Tibial nerve (tissue), 4 donors: ENCODE data around the gene BRPF3. TPM values are rescaled to one million over a fixed set of nuclear protein-coding genes. Genes with fewer than 3 reads are reported as not detected.

Source experiments
- DNase-seq, 2 donors: peaks; one replicate each; pipeline ENCODE4 v3.0.0-alpha.2; 2019; ENCODE audit warnings: low spot score in 2 of 2
- H3K27ac ChIP-seq, 4 donors: fragments of 200-600 bp; sonication (generic) in 3 of 4; one replicate each; pipeline ENCODE4 v1.5.1; 2017 to 2019; ENCODE audit warnings: mild to moderate bottlenecking in 1 of 4
- H3K27me3 ChIP-seq, 2 donors: fragments of 200-600 bp; sonication (generic) in 1 of 2; one replicate each; pipeline versions ENCODE4 v1.5.1 to v1.6.0; 2017 to 2019
- H3K36me3 ChIP-seq, 3 donors: fragments of 200-600 bp; sonication (generic); one replicate each; pipeline ENCODE4 v1.5.1; 2018 to 2019
- H3K4me1 ChIP-seq, 4 donors: fragments of 200-600 bp; sonication (generic) in 3 of 4; one replicate each; pipeline ENCODE4 v1.5.1; 2017 to 2019
- H3K4me3 ChIP-seq, 4 donors: fragments of 200-600 bp; sonication (generic) in 3 of 4; one replicate each; pipeline ENCODE4 v1.5.1; 2017 to 2019; ENCODE audit warnings: mild to moderate bottlenecking in 1 of 4, moderate library complexity in 1 of 4
- H3K9me3 ChIP-seq, 4 donors: fragments of 200-600 bp; sonication (generic) in 3 of 4; one replicate each; pipeline ENCODE4 v1.5.1; 2017 to 2019
- CTCF ChIP-seq, 5 experiments: fragments of 200-600 bp in 3 of 5; fragments of 450-650 bp in 2 of 5; sonication (generic) in 3 of 5; IDR thresholded peaks; one replicate each; pipeline ENCODE4 v1.5.1; 2016 to 2019; ENCODE audit warnings: antibody characterized with exemption in 5 of 5, mild to moderate bottlenecking in 3 of 5, moderate library complexity in 2 of 5
- EP300 ChIP-seq, 2 donors: sonication (generic); formaldehyde crosslinking; IDR thresholded peaks; one replicate each; pipeline ENCODE4 v1.6.1; 2017; ENCODE audit warnings: antibody characterized with exemption in 2 of 2, mild to moderate bottlenecking in 1 of 2
- POLR2A ChIP-seq, 2 donors: fragments of 450-650 bp; IDR thresholded peaks; one replicate each; pipeline ENCODE4 v1.6.1; 2017; ENCODE audit warnings: antibody characterized with exemption in 2 of 2, mild to moderate bottlenecking in 2 of 2, moderate library complexity in 2 of 2
- WGBS, 2 donors: methylation state at CpG; one replicate each; pipeline ENCODE4 v1.1.5; 2018; 5-methylcytosine and 5-hydroxymethylcytosine counted together
- total RNA-seq, 4 donors: library from RNA; depleted of rRNA; stranded (reverse); fragments of >200 nt; gene quantifications; one replicate each; pipeline ENCODE4 v1.1.0, GENCODE V29; 2016

Gene BRPF3
- total RNA-seq, 4 donors from 2014 or later = 18.4 to 32.7 (median 23.9) TPM

GRCh38 chr6:36244641-36245280, 48.2 kb downstream of the BRPF3 start:
- H3K4me3 ChIP-seq = no peak overlapping the region
- DNase-seq = no peak
- 75 to 76% methylated on average over 8 of the region's 8 CpGs for WGBS, 2 donors
- H3K27me3 ChIP-seq = no peaks in the 10 kb centered on the region
- H3K4me1 ChIP-seq = peaks cover 0 to 49% (median 0%) of the 10 kb centered on the region in 4 donors
- H3K27ac ChIP-seq = no peak overlapping the region
- TF ChIP-seq EP300 (IDR thresholded peaks at IDR 0.05) = no peak
- TF ChIP-seq POLR2A (IDR thresholded peaks at IDR 0.05) = no peak
- no peak for TF ChIP-seq CTCF (IDR thresholded peaks at IDR 0.05)
- H3K36me3 ChIP-seq = no peaks in the 10 kb centered on the region
- H3K9me3 ChIP-seq = no peaks in the 10 kb centered on the region

- no peaks in the 10 kb centered on the region for H3K36me3 ChIP-seq
- 62 to 68% methylated on average over 8 of the region's 8 CpGs for WGBS, 2 donors
Observed at GRCh38 chr6:36245572-36246061, 49.1 kb downstream of the BRPF3 start.

GRCh38 chr6:36246506-36247268, 50.1 kb downstream of the BRPF3 start:
- H3K27ac ChIP-seq = peak overlapping the region in 2 of 4 donors; percentile 58 to 74
- peaks cover 0 to 43% (median 2%) of the 10 kb centered on the region in 4 donors for H3K4me1 ChIP-seq
- WGBS, 2 donors = 87 to 88% methylated on average over 22 of the region's 22 CpGs
- H3K36me3 ChIP-seq = no peaks in the 10 kb centered on the region
- H3K4me3 ChIP-seq = no peak overlapping the region
- no peaks in the 10 kb centered on the region for H3K9me3 ChIP-seq
- TF ChIP-seq POLR2A (IDR thresholded peaks at IDR 0.05) (no peak), CTCF (IDR thresholded peaks at IDR 0.05) (no peak), EP300 (IDR thresholded peaks at IDR 0.05) (no peak)
- no peak for DNase-seq
- H3K27me3 ChIP-seq = no peaks in the 10 kb centered on the region

More at GRCh38 chr6:36245572-36246061, 49.1 kb downstream of the BRPF3 start:
- no peak for TF ChIP-seq CTCF (IDR thresholded peaks at IDR 0.05)
- no peak overlapping the region for H3K4me3 ChIP-seq
- no peak for DNase-seq
- peak overlapping the region in 1 of 4 donors; percentile 31 for H3K27ac ChIP-seq
- H3K27me3 ChIP-seq = no peaks in the 10 kb centered on the region
- H3K4me1 ChIP-seq = peaks cover 0 to 49% (median 2%) of the 10 kb centered on the region in 4 donors
- H3K9me3 ChIP-seq = no peaks in the 10 kb centered on the region

GRCh38 chr6:36247693-36248092, 51.1 kb downstream of the BRPF3 start:
- DNase-seq = peak in 1 of 2 donors; percentile 19
- H3K27ac ChIP-seq = peak overlapping the region in 3 of 4 donors; percentile 12 to 74 (median 58)
- TF ChIP-seq EP300 (IDR thresholded peaks at IDR 0.05) (no peak), POLR2A (IDR thresholded peaks at IDR 0.05) (no peak)
- peaks cover 0 to 38% (median 2%) of the 10 kb centered on the region in 4 donors for H3K4me1 ChIP-seq
- no peaks in the 10 kb centered on the region for H3K9me3 ChIP-seq
- H3K27me3 ChIP-seq = no peaks in the 10 kb centered on the region
- H3K4me3 ChIP-seq = no peak overlapping the region
- H3K36me3 ChIP-seq = no peaks in the 10 kb centered on the region
- WGBS, 2 donors = 59 to 64% methylated on average over 6 of the region's 6 CpGs

- Histone ChIP-seq H3K9me3 (no peaks in the 10 kb centered on the region), H3K4me1 (peaks cover 0 to 38% (median 2%) of the 10 kb centered on the region in 4 donors), H3K36me3 (no peaks in the 10 kb centered on the region), H3K27ac (peak overlapping the region in 2 of 4 donors; percentile 64 to 74), H3K27me3 (no peaks in the 10 kb centered on the region), H3K4me3 (no peak overlapping the region)
- TF ChIP-seq EP300 (IDR thresholded peaks at IDR 0.05) (peak in 1 of 2 donors; percentile 26), CTCF (IDR thresholded peaks at IDR 0.05) (no peak), POLR2A (IDR thresholded peaks at IDR 0.05) (no peak)
- DNase-seq = no peak
- WGBS, 2 donors = 15 to 18% methylated on average over 1 of the region's 1 CpG
Observed at GRCh38 chr6:36248980-36249379, 52.4 kb downstream of the BRPF3 start.
